Measurements from ENCODE around the gene TCP11.

GRCh38 chr6:35078896-35079295 is 62.2 kb downstream of the TCP11 start:
- TF ChIP-seq CTCF (IDR thresholded peaks at IDR 0.05) (no peak), POLR2A (IDR thresholded peaks at IDR 0.05) (no peak)
